ENCODE measurements around the gene TRUB1.

DNA sequence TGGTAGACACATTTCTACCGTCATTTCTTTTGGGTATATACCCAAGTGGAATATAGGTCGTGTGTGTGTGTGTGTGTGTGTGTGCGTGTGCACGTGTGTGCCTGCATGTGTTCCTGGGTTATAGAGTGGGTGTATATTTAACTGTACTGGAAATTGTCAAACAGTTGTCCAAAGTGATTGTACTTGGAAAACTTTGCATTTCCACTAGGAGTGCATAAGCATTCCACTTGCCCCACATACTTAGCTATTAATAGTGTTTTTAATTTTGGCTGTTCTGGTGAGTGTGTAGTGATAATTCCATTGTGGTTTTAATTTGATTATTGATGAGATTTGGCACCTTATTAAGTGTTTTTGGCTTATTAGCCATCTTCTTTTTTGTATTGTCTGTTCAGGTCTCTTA, 25.9 kb downstream of the TRUB1 start:
- TF ChIP-seq, protein P1, sequence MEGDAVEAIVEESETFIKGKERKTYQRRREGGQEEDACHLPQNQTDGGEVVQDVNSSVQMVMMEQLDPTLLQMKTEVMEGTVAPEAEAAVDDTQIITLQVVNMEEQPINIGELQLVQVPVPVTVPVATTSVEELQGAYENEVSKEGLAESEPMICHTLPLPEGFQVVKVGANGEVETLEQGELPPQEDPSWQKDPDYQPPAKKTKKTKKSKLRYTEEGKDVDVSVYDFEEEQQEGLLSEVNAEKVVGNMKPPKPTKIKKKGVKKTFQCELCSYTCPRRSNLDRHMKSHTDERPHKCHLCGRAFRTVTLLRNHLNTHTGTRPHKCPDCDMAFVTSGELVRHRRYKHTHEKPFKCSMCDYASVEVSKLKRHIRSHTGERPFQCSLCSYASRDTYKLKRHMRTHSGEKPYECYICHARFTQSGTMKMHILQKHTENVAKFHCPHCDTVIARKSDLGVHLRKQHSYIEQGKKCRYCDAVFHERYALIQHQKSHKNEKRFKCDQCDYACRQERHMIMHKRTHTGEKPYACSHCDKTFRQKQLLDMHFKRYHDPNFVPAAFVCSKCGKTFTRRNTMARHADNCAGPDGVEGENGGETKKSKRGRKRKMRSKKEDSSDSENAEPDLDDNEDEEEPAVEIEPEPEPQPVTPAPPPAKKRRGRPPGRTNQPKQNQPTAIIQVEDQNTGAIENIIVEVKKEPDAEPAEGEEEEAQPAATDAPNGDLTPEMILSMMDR (IDR thresholded peaks at IDR 0.05; ENCODE audit: low read depth, low read length): no peak
- no peak for TF ChIP-seq EZH2phosphoT487 (IDR thresholded peaks at IDR 0.05; ENCODE audit: low read depth)

All from OCI-LY3 (cell line).